T1000 (cell line): ENCODE measurements around the gene OSBPL6.

Experiments used
- DNase-seq: peaks from one replicate; lab custom pipeline; 2025; ENCODE audit warnings: mixed read lengths; lab: John Stamatoyannopoulos, UW

The OSBPL6 gene

GRCh38 chr2:178448968-178449661 is 254.8 kb downstream of the OSBPL6 start:
- DNase-seq, result no peak

DNA sequence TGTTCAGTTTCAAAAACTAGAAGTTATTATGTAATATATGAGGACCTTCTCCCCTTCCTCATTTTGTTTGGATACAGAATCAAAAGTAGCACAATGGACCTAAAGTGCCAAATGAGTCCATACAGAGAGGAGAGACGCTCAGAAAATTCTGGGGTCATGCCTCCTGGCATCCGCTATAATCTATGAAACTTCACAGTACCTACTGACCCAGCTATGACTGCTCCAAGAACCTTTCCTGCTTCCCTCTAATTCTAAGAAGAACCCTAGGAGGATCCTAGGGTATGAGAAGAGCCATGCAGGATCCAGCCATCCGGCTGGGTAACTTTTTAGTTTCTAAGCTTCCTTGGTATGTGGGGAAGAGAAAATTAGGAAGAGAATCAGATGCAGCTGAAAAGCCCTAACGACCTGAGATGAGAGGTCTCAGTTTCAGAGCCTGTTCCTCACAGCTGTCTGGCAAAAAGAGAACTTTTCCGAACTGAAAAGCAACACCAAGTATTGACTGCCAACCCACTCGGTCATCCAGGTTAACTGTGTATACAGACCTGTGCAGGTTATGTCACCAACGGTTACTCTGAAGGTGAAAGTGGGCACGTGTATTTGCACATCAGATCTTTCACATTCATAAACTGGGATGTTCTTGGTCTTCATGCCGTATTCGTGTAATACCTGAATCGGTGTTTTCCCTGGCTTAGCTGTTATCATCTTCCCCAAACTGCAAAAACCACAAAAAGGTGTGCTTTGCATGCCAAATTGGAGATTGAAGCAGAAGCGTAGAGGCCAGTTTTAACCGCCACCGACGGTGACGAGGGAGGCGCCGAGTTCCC is 255.6 kb downstream of the OSBPL6 start:
- DNase-seq, result no peak

DNA sequence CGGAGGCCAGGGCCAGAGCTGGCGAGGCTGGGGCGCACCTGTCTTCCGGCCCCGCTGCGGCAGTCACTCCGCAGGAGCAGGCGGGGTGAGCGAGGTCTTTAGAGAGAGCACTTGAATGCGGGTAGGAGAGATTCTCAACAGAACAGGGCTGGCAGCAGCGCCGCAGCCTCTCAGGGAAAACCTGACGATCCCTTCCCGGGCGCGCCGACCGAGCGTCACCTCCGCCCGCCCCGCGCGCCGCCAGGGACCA is 256.1 kb downstream of the OSBPL6 start:
- DNase-seq, result no peak

- DNase-seq, result peak; percentile 94
These were observed 256.6 kb downstream of the OSBPL6 start, which contains the start of the genes PJVK and PRKRA for GRCh38 chr2:178450774-178451525. TSS of gene PJVK (plus strand) at chr2:178451378. CDS start at chr2:178453410, 2,032 bp downstream. TSS of gene PRKRA (minus strand) at chr2:178451175. CDS start at chr2:178451030, 145 bp downstream.

DNA sequence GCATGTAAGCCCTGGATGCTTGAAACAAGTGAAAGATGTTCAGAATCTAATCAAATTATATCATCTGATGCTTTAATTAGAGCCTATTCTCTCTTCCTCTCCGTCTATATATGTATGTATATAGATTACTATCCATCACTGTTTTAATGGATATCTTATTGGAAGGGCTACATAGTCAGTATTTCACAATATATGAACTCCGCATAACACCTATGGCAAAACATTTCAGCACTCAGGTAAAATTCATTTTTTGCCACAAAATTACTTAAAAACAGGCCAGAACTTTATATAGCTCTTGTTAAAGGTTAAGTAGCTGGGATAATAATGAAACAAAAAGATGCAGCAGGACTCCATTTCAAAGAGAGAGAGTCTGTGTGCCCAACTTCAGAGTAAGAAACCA is 258.0 kb downstream of the OSBPL6 start:
- DNase-seq, result no peak
